NCI-H146 treated with DMSO at 0.1 percent for 48 hours (cell line): ENCODE results near the gene PRKN.

Experiments
- DNase-seq: peaks from one replicate; lab custom pipeline; 2025; ENCODE audit not compliant: unreplicated experiment; lab: John Stamatoyannopoulos, UW

The PRKN gene

DNA sequence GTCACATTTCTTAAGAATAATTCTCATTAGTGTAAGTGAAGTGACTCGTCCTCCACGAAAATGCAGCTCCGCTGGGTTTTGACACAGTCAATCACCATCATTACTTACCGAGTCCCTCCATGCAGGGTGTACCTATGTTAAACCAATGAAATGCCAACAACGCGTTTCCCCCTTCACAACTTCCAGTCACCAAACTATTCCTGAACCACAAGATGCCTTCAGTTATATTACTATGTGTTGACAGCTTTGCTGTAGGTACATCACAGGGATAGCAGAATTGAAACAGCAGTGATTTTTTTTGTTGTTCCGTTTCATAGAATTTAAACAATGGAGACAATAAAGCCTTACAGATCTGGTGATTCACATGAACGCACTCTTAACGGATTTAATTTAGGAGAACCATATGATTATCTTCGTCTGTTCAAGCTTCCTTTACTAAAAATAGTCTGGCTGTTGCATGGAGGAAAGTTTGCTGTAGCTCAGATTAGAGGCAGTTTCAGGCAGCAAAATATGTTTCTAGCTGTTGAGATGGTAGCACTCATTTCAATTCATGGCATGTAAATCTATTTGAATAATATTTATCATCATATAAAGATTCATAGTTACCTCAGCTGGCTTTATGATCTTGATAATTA, 652.8 kb downstream of the PRKN start:
- no peak for DNase-seq

DNA sequence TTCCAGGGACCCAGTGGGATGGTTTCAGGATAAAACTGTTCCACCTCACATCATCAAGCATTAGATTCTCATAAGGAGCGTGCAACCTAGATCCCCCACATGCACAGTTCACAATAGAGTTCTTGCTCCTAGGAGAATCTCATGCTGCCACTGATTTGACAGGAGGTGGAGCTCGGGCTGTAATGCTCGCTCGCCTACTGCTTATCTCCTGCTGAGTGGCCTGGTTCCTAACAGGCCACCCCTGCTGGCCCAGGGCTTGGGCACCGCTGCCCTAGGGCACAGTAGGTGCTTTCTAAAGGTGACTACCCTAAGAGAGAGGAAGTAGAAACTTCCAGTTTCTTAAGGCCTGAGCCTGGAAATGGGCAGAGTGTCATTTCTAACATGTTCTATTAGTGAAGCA, 656.9 kb downstream of the PRKN start:
- DNase-seq = no peak

DNA sequence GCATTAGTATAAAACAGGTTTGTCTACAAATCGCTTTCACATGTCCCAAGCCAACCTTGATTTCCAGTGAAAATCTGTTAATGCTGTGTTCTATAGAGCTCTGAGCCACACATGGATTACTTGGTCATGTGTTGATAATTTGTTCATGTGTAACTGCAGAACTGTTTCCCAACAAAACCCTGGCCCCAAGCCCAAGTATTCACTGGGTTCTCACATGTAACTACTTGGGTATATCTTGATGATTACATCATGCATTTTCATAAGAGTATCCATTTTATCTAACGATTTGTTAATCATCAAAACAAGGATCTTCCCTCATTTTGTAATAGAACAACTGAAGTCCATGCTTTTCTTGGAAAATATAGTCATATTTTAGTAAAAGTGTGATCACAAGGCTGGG, 657.6 kb downstream of the PRKN start:
- no peak for DNase-seq

DNA sequence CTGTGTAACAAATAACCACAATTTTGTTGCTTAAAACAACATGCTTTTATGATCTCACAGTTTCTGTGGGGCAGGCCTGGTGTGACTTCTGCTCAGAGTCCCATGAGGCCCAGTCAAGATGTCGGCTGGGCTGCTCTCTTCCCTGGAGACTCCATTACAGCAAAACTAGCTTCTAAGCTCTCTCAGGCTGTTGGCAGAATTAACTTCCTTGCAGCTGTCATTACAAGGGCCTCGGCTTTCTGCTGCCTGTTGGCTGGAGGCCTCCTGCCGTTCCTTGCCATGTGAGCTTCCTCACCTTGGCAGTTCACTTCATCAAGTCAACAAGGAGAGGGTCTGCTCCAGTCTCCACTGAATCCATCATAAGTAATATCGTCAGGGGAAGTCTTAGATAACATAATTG, 659.2 kb downstream of the PRKN start:
- no peak for DNase-seq

DNA sequence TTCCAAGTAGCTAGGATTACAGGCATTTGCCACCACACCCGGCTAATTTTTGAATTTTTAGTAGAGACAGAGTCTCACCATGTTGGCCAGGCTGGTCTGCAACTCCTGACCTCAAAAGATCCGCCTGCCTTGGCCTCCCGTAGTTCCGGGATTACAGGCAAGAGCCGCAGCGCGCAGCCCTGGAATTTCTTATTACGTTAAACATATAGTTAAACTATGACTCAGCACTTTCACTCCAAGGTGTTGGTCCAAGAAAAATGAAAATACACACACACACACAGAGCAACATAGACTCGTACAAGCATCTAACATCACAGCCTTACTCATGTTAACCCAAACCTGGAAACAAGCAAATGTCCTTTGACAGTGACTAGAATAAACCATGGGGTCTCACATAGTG, 663.9 kb downstream of the PRKN start:
- no peak for DNase-seq

DNA sequence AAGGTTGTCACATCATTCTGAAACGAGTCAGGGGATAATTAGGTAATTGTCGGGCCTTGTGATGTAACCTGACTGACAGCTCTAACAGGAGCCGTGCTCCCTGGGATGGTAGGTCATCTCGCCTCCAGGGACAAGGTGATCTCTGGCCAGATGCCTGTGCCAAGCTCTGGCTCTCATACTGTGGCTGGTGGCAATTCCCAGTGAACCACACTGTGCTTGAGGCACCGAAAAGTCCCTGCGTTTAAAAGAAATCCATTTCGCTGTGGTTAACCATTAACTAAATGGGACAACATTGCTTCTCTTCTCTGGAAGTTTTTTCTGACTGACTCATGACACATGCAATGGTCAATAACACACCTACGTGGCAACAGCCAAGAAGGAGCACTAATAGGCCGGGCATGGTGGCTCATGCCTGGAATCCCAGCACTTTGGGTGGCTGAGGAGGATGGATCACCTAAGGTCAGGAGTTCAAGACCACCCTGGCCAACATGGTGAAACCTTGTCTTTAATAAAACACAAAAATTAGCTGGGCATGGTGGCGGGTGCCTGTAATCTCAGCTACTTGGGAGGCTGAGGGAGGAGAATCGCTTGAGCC, 669.2 kb downstream of the PRKN start:
- no peak for DNase-seq

DNA sequence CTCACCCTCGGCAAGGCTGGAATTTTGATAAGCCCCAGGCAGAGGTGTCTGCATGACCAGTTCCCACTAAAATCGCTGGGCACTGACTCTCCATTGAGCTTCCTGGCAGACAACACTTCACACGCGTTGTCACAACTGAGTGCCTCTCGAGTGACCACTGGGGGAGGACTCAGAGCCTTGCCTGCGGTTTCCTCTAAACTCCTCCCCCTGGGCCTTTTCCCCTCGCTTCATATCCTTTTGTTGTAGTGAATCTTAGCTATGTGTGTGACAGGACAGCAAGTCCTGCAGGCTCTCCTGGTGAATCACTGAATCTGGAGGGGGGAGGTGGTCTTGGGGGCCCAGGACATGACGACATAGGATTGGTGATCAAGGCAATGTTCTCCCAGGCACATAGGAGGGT, 670.8 kb downstream of the PRKN start:
- DNase-seq = peak; percentile 14

DNA sequence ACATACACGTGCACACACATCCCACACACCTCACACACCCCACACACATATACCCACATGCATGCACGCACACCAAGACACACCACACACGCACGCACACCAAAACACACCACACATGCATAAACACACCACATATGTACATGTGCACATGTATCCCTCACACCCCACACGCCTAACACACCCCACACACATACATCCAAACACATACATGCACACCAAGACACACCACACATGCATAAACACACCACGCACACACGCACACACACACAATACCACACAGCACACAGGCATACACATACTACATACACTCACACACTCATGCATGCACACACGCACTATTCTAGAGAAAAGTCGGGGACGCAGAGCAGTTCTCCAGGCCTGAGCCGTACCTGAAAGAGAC, 671.5 kb downstream of the PRKN start:
- DNase-seq = no peak

DNA sequence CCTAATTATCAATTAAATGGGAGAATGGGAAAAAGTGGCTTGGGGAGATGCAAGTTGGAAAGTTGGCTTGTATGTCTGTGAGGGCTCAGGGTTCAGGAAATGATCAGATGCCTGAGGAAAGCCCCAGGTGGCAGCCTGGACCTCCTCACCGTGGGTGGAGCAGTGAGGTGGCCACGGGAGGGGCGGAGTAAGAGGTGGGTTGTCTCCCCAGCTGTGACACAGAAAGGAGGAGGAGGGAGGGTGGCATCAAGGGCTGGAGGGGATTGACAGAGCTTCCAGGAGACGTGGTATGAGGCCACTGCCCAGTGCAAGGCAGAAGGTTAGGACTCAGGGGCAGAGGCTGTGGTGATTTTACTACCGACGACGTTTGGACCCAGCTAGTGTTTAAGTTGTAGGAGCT, 672.2 kb downstream of the PRKN start:
- no peak for DNase-seq

DNA sequence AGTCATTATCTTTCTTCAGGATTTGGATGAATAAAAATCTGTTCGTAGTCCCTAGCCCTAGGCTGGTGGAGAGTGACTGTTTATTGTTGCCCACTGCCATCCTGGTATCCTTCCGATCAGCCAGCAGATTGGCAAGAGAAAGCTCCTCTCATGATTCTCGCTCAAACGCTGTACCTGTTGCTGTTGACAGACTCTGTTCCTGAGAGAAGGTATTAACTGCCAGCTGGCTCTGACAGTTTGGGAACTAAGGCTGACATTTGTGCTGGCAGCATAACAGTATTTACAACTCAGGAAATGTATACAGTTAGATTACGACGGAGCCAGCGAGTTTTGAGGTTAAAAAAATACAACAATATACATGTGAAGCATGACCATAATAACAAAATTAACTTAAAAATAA, 674.5 kb downstream of the PRKN start:
- no peak for DNase-seq

DNA sequence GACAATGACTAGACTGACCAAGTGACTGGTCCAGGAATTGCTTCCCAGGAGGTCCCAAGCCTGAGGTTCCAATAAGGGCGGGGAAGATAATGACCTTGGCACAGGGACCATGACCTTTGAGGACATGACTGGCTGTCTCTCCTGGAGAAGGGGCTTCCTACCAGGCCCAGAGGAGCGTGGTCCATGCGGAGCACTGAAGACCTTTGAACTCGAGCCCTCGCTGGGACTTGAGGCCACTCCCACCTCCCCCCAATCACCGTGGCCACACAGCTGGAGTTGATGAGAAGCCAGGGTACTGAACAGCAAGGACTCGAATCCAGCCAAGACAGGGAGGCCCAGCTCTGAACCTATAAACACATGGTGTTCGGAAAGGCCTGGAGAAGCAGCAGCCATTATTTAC, 677.0 kb downstream of the PRKN start:
- DNase-seq = no peak

DNA sequence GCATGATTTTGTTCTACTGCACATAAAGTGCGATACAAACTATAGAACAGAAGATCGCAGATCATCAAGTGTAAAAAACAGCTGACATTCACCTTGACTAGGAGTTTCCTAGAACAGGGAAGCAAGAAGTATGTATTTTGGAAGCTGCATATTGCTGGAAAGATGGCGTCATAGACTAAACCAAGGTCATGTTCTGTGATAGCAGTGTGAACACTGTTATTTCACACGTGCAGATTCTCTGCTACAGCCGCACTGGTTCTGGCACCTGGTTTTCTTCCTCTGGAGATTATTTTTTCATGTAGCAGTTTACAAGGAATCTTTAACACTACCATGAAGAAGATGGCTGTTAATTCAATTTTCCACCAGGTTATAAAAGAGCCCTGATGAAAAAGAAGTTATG, 681.2 kb downstream of the PRKN start:
- DNase-seq = no peak

DNA sequence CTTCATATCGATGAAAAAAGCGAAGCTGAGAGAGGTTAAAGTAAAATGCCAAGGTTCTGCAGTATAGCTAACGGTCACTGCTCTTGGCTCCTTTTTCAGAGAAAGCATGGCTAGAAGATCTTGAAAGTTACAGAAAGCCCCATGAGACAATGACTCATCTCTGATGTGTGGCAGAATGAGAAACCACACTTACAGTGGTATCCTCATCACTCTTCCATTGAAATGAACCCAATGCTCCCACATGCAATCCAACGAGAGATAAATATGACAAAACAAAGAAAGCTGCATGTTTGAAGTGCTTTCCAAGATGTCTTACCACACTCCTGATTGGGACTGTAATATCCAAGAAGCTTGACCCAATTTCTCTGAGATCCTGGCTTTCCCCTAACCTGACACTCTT, 694.9 kb downstream of the PRKN start:
- no peak for DNase-seq

DNA sequence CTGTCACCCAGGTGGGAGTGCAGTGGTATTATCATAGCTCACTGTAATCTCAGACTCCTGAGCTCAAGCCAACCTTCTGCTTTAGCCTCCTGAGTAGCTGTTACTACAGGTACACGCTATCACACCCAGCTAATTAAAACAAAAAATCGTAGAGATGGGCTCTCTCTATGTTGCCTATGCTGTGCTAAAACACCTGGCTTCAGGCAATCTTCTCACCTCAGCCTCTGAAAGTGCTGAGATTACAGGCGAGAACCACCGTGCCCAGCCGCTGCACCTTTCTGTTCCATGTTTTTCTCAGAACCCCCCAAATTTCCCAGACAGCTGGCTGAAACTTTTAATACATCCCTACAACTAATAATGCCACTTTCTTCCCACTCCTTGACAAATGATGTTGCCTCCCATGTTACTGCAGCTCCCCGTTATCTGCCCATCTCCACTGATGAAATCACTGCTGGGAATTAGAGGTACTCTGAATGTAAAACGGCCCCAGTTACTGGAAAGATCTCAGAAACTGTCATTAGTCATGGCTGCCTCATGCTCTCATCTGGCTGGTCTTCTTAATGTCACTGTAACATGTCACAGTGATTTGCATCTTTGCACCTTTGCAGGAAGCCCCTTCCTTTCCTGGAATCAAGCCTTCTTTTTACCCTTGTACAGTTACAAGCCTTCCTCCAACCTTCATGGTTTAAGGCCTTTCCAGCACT, 697.5 kb downstream of the PRKN start:
- DNase-seq = no peak

DNA sequence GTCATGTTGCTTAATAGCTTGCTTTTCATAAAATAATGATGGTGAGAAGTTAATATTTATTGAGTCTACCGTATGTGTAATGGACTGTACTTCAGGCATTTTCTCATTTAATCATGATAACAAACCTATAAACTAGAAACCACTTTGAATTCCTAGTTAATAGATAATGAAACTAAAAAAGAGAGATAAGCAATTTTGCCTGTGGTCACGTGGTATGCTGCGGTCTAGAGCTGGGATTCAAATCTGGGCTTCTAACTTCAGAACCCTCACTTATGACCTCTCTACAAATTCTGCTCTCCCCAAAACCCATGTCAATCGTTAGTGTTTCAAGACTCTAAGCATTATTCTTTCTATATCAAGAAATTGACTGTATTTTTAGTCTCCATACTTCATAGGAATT, 700.7 kb downstream of the PRKN start:
- DNase-seq = no peak

DNA sequence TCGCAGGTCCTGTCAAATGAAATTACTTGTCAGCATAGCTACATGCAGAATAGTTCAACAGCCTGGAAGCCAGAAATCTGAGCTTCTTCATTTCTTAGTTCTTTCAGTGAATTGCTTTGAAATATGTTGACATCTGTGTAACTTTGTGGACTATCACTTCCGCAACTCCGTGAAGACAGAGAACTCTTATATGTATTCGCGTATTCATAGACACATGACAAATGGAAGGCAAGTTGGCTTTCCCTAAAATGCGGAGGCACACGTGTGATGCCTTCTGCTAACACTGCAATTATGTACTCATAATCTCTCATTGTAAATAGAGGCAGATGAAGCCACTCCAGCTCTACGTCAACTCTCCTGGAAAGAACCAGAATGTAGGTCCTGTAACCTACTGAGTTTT, 701.5 kb downstream of the PRKN start:
- no peak for DNase-seq

DNA sequence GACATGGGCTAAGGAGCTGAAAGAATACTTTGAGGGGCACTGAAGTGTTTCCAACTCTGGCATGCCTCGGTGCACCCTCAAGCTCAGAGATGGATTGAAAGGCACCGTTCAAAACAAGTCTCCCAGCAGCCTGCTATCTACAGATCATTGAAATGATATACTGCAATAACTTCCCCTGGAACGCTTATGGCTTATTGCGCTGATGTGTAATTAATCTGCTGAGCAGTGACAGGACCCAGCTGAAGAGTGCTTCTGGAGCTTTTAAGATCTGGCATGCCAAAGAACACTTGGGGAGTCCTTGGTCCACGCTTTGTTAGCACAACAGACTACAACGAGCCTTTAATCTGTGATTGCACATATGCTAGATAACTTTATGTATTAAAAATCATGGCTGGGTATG, 708.2 kb downstream of the PRKN start:
- DNase-seq = no peak

DNA sequence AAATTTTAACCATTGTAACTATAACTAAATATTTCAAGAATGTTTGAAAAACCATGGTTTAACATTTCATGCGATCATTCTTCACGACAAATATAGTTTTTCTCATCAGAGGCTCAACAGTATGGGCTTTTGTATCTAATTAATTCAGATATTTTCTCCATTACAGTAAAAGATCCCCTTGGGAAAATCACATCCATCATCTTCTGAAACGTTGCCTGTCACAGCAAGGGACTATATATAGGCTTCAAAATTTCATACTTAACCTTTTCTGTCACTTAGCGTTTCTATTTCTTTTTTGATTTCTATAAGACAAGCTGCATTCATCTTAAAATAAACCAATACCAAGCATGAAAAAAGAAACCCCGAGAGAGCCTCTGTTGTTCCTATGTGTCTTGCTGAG, 710.0 kb downstream of the PRKN start:
- no peak for DNase-seq

DNA sequence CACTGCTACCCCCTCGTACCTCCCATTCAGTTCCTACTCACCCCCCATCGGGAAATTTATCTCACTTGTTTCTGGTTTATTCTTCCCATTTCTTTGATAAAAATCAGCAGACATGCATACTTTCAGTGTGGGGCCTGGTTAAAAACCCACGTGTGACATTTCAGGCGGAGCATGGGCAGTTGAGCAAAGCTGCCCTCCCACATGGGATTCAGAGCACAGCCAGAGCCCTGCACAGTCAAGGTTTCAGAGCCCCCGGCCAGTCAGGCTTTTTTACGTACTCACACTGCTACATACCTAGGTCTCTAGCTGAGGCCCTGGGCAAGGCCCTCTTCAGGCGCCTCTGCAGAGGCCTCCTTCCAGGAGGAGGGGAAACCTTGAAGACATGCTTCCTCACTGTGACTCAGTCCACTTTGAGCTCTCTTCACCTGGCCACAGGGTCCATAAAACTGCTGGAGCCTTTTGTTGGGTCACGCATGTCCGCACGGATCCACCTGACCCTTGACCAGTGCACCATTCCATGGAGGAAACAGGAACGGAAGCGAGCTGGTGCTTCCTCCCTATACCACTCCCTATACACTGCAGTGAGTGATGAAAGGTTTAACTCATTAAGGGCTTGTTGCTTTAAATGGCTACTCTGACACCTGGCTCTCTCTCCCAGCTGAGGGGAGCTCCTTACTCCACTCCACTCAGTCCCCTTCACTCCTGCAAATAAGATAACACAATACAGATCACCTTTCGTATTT, 713.3 kb downstream of the PRKN start:
- DNase-seq = no peak

DNA sequence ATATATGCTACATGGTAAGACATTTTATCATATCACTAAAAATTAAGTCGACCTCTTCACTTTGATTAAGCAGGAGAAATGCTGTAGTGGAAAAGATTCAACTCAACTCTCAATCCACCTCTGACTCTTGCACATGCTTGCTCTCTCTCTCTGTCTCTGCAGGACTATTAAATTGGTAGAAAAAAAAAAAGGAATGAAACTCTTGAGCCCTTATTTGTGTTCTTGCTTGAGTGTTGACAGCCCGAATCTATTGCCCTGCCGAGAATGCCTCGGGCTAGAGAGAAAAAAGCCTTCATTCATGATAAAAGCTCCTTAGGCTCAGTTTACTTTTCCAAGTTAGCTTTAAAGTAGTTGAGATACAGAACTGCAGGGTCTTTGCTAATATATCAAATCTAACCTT, 722.2 kb downstream of the PRKN start:
- DNase-seq = no peak

DNA sequence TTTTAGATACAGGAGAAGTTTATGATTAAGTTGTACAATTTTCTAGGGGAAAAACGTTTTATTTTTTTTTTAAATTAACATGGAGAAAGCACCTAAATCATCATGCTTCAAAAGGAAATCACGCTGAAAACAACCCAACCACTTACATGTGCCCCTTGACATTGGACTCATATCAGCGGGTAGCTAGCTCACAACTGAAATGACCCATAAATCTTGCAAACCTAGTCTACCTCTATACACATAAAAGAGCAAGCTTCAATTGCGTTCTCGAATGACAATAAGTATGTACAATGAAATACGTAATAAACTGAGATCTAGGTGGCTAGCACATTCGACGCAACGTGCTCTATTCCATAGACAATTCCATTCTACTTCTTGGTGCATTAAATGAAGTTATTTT, 730.8 kb downstream of the PRKN start:
- DNase-seq = no peak

DNA sequence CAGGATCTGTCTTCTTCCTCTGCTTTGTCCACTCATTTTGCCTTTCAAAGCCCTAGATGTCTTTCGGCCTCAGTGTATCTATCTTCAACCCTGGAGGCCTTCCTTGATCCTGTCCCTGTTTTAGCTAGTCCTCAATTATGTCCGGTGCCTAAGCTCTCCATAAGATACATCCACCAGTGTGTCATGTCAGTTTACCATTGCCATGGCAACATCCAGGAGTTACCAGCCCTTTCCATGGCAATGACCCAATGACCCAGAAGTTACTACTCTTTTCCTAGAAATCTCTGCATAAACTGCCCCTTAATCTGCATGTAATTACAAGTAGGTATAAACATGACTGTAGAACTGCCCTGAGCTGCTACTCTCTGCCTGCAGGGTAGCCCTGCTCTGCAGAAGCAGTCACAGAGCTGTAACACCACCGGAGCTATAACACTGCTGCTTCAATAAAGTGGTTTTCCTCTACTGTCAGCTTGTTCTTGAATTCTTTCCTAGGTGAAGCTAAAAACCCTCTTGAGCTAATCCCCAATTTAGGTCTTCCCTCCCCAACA, 741.6 kb downstream of the PRKN start:
- no peak for DNase-seq
